ENCODE results near the gene TSHZ1.

TSHZ1 gene

GRCh38 chr18:75248426-75249174, 38.0 kb downstream of the TSHZ1 start:
- no peak for DNase-seq (ENCODE audit: low read depth)

DNA sequence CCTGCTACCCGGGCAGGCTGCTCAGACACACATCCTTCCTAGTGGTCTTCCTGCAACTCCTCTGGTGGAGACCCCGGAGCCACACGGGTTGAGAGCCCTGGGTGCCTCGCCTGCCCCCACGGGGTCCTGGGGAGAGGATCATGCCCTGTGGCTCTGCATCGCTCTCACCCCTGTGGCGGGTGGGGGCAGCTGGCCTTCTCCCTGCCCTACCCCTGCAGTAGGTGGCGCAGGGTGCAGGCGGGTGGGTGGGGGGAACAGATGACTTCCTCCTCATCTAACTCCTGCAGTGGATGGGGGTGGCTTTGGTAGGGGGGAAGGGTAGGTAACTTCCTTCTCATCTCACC, 38.5 kb downstream of the TSHZ1 start:
- no peak for DNase-seq (ENCODE audit: low read depth)

DNA sequence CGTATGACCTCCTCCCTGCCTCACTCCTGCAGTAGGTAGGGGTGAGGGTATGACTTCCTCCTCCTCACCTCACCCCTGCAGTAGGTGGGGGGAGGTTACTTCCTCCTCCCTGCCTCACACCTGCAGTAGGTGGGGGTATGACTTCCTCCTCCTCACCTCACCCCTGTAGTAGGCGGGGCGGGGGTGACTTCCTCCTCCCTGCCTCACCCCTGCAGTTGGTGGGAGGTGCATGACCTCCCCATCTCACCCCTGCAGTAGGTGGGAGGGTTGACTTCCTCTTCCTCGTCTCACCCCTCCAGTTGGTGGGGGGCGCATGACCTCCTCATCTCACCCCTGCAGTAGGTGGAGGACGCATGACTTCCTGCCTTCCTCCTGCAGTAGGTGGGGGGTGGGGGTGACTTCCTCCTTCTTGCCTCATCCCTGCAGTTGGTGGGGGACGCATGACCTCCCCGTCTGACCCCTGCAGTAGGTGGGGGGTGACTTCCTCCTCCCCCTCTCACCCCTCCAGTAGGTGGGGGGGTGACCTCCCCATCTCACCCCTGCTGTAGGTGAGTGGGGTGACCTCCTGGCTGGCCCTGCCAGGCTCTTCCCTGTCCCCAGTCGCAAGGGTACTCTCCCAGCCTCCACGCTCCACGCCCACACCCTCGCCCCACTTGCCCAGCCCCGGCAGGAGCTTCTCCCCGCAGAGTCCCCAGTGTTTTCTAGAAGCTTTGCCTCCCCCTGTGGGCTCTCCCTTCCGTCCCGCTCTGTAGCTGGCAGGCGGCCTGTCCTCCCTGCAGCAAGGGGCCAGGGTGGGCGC, 39.3 kb downstream of the TSHZ1 start:
- DNase-seq (ENCODE audit: low read depth), result no peak

- DNase-seq (ENCODE audit: low read depth), result no peak
Measured at GRCh38 chr18:75250471-75250821, 39.8 kb downstream of the TSHZ1 start.

- DNase-seq (ENCODE audit: low read depth), result no peak
Measured at GRCh38 chr18:75251466-75251865, 40.9 kb downstream of the TSHZ1 start.

DNA sequence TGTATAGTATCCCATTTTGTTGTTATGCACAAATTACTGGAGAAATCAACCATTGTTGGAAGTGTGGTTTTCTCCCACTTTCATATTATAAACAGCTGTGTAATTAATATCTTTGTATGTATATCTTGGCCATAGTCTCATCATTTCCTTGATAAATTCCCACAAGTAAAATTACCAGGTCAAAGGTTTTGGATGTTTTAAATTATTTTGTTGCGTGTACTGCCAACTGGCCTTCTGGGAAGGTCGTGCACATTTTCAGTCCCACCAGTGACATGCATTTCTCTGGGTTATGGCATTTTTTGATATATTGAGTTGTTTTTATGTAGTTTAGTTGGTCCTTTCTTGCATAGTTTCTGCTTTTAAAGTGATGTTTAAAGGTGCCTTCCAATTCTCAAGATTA, 41.5 kb downstream of the TSHZ1 start:
- no peak for DNase-seq (ENCODE audit: low read depth)

- DNase-seq (ENCODE audit: low read depth), result no peak
Measured at GRCh38 chr18:75253043-75253442, 42.4 kb downstream of the TSHZ1 start.

- no peak for DNase-seq (ENCODE audit: low read depth)
Measured at GRCh38 chr18:75253784-75254183, 43.2 kb downstream of the TSHZ1 start.

DNA sequence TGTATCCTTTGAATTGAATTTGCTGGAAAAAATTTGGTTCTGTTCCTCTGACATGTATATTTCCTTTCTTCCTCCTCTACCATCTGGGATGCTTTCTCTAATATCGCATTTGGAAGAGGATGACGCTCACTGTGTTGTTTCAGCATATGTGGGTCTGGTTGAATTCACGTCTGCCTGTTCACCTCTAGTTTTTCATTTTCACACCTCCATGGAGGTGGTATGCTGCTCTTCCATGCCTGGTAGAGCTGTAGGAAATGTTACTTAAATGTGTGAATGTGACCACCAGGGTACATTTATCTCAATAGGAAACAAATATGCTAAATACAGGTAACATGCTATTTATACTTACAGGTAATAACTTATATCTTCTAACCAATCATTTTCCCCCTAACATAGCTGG, 44.5 kb downstream of the TSHZ1 start:
- no peak for DNase-seq (ENCODE audit: low read depth)

DNA sequence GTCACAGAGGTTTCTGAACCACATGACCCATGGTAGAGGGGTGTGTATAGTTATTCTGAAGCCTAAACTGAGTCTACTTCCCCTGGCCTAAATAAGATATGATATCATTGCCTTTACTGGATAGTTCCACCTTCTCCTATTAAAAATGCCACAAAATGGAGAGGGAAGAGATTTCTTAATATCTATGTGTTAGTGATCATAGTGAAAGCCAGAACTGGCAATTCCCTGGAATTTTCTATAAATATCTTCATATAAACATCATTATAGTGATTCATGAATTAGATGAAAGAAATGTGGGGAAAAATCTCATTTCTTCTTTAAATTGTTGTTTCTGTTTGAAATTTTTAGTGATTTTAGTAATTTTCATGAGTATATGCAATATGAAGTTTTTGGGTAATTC, 45.8 kb downstream of the TSHZ1 start:
- no peak for DNase-seq (ENCODE audit: low read depth)

DNA sequence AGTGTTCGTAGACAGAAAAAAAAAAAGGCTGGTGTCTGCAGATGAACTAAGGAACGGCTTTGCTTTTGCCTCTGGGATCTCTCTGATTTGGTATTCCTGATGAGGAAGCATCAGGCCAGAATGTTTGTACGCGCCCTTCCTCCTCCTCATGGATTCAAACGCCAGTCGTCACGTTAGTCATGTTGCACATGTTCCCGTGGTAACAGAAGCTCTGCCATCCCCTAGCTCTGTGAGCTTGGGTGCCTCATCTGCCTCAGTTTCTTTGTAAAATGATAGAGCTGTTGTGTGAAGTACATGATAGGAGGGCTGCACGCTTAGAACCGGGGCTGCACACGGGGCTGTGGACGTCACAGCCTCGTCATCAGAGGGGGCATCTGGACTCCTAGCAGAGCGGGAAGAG, 47.0 kb downstream of the TSHZ1 start:
- DNase-seq (ENCODE audit: low read depth), result no peak

DNA sequence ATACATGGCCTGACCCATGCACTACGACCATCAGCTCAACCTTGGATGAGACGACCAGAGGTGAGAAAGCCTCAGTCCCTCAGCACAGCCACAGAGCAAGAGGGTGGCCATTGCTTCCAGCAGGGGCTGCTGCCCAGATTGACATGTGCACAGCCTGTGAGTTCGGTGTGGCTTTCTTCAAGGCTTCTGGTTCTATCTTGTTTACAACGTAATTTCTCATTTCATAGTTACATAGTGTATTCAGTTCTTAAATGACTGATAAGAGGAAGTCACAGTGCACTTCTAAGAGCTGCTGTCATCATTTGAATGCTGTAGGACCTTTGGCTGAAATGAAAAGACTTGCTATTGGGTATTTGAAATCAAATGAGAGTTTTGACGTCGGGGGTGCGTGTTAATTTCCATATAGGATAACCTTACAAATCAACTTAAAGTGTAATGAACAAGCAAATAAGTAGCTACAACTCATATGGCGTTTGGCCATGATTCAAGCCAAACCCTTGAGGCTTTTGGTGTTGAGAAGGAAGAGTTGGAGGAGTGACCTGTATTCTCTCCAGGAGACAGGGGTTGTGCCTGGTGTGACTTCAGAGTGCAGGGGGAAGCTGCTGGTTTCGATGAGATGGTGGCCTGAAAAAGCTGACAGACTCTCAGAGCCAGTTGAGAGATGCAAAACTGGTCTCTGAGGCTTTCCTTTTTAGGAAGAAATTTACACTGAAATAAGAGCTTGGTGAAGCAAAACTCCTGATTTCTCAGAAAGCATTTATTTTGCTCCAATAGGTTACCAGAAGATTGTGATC, 51.0 kb downstream of the TSHZ1 start:
- no peak for DNase-seq (ENCODE audit: low read depth)

DNA sequence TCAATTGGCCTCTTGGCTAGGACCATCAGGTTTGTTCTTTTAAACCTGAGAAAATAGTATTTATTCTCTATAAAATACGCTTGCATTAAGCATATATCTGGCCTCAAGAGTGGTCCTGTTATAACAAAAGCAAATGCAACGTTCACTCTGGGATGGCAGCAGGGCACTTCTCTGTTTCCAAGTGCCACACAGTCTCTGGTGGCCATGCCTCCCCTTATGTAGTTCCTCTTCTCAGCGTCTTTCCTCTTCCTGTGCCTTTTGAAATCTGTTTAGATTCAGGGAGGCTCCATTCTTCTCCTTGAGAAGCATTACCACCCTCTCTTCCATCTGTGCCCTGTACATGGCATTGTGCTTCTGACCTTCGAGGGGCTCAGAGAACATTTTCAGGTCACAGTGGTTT, 51.9 kb downstream of the TSHZ1 start:
- DNase-seq (ENCODE audit: low read depth), result no peak

GRCh38 chr18:75264195-75264594, 53.6 kb downstream of the TSHZ1 start:
- no peak for DNase-seq (ENCODE audit: low read depth)

- DNase-seq (ENCODE audit: low read depth), result no peak
Measured at GRCh38 chr18:75264926-75265597, 54.5 kb downstream of the TSHZ1 start.

DNA sequence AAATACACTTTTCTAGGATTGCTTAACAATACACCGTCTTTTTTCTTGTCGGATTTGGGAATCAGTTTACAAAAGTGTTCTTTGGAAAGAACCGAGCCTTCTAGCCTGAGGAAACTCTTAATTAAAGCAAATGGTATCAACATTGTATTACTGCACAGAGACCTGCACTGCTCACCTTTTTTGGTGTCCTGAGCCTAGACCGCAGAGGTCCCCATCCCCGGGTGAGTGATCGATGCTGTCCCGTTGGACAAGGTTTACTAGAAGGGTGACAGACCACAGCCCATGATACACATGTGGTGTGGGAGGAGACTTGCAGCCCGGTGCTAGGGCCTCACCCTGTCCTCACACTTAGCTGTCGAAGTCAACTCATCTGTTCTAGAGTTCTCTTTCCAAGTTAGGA, 55.3 kb downstream of the TSHZ1 start:
- DNase-seq (ENCODE audit: low read depth), result no peak

DNA sequence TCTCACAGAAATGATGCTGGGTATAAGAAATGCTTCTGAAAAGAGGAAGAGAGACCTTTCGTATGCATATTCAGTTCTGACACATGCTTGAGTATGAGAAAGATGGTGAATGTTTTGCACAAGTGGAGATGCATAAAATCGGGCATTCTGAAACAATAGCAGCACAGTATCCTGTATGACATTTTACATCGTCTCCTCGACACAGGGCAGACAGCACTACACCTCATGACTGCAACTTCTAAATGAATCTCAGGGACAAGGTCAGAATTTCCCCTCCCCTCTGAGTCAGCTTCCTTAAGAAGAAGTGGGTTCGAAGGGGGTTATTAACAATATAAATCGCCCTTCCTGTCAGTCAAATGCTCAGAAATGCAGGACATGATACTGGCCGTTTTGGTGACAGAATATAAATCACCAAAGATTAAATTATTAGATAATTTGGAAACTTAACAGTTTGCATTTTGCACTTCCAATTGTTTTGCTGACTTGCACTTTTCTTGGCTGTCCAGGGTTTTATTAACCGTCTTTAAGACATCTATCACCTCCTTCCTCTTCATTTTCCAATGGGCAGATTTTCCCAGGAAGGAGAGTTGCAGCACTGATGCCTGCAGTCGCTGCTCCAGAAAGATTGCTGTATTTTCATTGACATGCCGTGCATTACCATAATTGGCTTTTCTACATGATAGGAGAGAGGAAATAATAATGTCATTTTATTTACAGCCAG, 57.2 kb downstream of the TSHZ1 start:
- no peak for DNase-seq (ENCODE audit: low read depth)

- DNase-seq (ENCODE audit: low read depth), result no peak
Measured at GRCh38 chr18:75268364-75268646, 57.7 kb downstream of the TSHZ1 start.

- DNase-seq (ENCODE audit: low read depth), result no peak
Measured at GRCh38 chr18:75269124-75269680, 58.6 kb downstream of the TSHZ1 start.

- DNase-seq (ENCODE audit: low read depth), result no peak
Measured at GRCh38 chr18:75269696-75270095, 59.1 kb downstream of the TSHZ1 start.

- DNase-seq (ENCODE audit: low read depth), result no peak
Measured at GRCh38 chr18:75271952-75272351, 61.4 kb downstream of the TSHZ1 start.

DNA sequence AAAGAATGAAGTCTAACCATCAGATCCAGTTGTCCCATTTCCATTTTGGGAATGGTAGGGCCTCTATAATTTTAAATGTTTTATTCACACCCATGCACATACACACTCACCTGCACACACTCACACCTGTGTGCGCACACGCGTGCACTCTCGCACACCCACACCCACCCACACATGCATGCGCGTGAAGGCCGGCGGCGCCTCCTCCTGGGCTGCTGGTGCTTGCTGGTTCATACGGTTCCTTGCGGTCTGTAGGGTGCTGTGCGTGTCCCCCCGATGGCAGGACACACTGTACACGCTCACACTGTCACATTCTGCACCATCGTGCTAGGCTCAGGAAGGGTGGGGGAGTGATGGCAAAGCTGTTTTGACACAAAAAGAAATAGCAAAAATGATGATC, 63.2 kb downstream of the TSHZ1 start:
- no peak for DNase-seq (ENCODE audit: low read depth)

Data from GM04503 (cell line).